Head of caudate nucleus (tissue), 42 donors: ENCODE data around the gene RHEBL1.

ENCODE experiments used
- DNase-seq, 42 donors: peaks; one replicate each; pipeline versions ENCODE4 v3.0.0 to v3.0.0-alpha.2; 2020 to 2021; ENCODE audit warnings: mixed read lengths in 7 of 42
- intact Hi-C: fragments of 100-400 bp; cut with DNase I; formaldehyde crosslinking; loops from one replicate; pipeline ENCODE4 v1.15.0; 2022

RHEBL1 gene

GRCh38 chr12:49058366-49059044, 11.3 kb downstream of the RHEBL1 start:
- intact Hi-C loops = no loop called here
- DNase-seq = peak in 1 of 42 donors; percentile 12

DNA sequence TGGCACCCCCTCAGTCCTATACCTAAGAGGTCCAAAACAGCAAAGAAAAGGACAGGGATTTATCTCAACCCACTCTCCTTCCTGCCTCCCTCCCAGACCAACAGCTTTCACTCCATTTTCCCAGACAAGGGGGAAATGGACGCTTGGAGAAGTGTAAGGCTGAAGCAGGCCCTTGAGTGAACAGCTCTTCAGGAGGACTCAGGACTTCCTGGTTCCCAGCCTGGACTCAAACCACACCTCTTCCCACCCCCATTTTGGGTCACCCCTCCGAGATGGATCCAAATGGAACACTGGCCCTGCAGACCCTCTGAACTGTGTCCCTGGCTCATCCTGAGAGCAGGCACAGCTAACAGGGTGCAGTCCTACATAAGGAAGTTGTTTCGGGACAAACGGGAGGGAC, 11.9 kb downstream of the RHEBL1 start:
- DNase-seq = peak in 1 of 42 donors; percentile 10
- intact Hi-C loops = no loop called here

- intact Hi-C loops = no loop called here
- DNase-seq = peak; percentile 23 to 81 (median 60)
These were observed 13.6 kb downstream of the RHEBL1 start for GRCh38 chr12:49055978-49056754.

GRCh38 chr12:49055092-49055491, 14.7 kb downstream of the RHEBL1 start:
- DNase-seq = peak in 1 of 42 donors; percentile 16

GRCh38 chr12:49054524-49054923, 15.3 kb downstream of the RHEBL1 start:
- peak in 1 of 42 donors; percentile 24 for DNase-seq
- intact Hi-C loops = no loop called here

More at GRCh38 chr12:49055092-49055491, 14.7 kb downstream of the RHEBL1 start:
- intact Hi-C loops = no loop called here

- intact Hi-C loops = no loop called here
- no peak for DNase-seq
These were observed 15.7 kb downstream of the RHEBL1 start for GRCh38 chr12:49054096-49054495.

GRCh38 chr12:49052451-49053208, 17.1 kb downstream of the RHEBL1 start:
- no peak for DNase-seq
- intact Hi-C loops = no loop called here

- intact Hi-C loops = no loop called here
- DNase-seq = no peak
These were observed 17.9 kb downstream of the RHEBL1 start for GRCh38 chr12:49051777-49052438.

- no peak for DNase-seq
- intact Hi-C loops = no loop called here
These were observed 18.4 kb downstream of the RHEBL1 start for GRCh38 chr12:49051373-49051764.

GRCh38 chr12:49050507-49051372, 19.0 kb downstream of the RHEBL1 start:
- intact Hi-C loops = no loop called here
- no peak for DNase-seq

DNA sequence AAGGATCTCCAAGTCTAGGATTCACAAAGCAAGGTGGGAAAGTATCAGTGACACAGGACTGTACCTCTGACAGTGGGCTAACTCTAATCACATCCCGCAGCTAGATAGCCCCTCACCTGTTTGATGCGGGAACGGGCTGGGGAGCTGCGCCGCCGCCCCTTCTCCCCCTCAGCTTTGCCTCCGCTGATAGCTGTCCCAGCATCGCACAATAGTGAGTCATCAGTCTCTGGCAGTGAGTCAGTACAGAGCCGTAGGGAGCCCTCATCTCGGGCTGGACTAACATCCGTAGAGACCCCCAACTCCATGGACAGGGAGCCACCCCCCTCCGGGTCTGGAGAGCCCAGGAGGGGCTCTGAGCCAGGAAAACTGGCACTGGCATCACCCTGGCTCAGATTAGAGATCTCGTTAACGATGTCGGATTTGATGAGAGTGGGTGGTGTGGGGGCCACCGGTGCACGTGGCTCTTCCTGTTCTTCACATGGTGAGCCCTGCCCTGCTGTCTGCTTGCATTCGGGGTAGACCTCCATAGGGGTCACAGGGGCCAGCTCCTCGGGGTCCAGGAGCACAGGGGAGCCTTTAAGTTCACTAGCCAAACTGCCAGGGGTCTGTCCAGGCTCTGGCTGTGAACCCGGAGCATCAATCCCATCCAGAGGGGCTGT, 20.1 kb downstream of the RHEBL1 start:
- DNase-seq = peak in 39 of 42 donors; percentile 18 to 84 (median 55)
- intact Hi-C loops = no loop called here

- DNase-seq = no peak
- intact Hi-C loops = no loop called here
These were observed 20.8 kb downstream of the RHEBL1 start for GRCh38 chr12:49048953-49049352.

DNA sequence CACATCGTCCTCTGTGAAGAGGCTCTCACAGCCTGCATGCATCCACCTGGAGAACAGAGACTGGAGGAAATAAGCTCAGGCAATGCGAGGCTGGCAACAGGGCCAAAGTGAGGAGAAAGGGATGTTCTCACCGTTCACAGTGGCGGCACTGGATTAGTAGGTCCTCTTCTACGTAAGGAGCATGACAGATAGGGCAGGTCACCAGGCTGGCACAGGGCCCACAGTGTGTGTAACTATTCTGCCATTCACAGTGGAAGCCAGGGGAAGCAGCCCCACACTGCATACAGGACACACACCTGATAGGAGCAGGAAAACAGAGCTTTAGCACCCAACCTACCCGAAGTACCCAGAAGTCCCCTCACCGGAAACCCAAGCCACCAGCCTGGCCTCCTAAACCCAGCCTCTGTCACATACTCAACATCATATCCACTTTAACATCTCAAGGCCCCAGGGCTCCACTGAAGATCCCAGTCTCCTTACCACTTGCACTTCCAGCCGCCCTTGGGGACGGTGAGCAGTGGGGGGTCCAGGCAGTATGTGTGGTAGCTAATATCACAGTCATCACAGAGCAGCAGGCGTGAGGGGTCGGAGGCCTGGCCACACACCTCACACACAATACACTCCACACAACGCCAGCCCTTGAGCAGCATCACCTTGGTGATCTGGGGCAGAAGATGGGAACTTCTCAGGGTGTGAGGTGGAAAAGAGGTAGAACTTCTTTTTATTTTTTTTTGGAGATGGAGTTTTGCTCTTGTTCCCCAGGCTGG, 23.5 kb downstream of the RHEBL1 start:
- DNase-seq = no peak
- intact Hi-C loops = no loop called here

GRCh38 chr12:49044660-49045059, 25.1 kb downstream of the RHEBL1 start:
- no peak for DNase-seq
- intact Hi-C loops = no loop called here

DNA sequence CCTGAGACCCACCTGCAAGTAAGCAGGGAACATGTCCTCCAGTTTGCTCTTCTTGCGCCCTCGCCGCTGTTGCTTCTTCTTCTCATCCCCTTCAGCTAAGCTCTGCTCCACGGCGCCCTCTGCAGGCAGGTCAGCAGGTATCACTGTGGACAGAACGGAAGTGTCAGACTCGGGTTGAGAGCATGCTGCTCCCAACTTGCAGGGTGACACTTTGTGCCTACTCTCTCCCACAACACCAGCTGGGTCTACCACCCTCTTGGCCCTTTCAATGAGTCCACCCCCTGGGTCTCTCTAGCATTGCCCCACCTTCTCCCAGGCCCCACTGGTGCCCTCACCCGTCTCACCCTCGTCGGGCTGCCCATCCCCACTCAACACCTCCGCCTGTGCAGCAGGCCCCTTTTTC, 25.9 kb downstream of the RHEBL1 start:
- intact Hi-C loops = no loop called here
- peak; percentile 32 to 86 (median 74) for DNase-seq

DNA sequence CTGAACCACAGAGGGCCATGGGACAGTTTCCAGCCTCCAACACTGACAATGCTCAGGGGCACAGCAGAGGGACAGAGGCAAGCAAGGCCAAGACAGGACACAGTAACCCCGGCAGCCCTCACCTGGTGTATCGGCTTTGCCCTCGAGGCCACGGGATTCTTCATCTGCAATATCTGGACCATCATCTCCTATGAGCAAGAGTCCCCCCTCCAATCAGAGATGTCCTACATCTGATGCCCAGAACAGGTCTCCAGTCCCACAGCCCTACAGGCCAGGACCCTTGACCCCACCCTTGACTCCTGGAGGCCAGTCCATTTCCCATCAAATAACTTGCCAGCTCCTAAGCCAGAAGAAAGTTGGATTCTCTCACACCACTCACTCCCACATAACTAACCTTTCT, 26.5 kb downstream of the RHEBL1 start:
- no peak for DNase-seq
- intact Hi-C loops = no loop called here

DNA sequence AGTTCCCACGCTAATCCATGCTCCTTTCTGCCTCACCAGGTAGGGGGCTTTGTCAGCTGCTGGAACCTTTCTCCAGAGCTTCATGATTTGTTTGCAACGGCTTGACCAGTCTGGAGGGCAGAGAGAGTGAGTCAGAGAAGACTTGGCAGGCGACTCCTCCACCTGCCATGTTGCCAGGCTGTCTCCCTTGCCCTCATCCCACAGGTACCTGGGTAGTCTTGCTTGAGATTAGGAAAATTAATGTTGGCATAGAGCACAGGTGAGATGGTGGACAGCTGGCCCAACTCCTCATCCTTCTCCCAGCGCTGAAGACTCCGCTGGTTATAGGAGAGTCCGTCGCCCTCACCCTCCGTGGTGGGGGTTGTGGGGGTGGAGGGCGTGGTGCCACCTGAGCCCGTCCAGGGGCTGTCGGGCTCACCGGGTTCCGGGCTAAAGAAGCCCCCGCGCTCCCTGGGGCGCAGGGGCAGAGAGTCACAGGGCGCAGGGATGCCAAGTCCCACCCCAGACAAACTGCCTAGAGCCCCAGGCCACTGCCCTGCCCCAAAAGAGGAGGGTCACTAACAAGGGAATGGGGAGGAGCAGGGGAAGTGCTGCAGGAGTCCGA, 27.8 kb downstream of the RHEBL1 start:
- intact Hi-C loops = no loop called here
- no peak for DNase-seq
